OCI-LY3 (cell line): Measurements from ENCODE around the gene SRD5A1.

ENCODE experiments used
- CTCF ChIP-seq: fragments of 200-600, 300-600 bp; sonication (generic); IDR thresholded peaks from 2 replicates; pipeline ENCODE4 v1.5.1; 2014; ENCODE audit warnings: antibody characterized with exemption, low read length, low read depth
- EZH2phosphoT487 ChIP-seq: fragments of 200-600 bp; shearing (Covaris generic); IDR thresholded peaks from 2 replicates; pipeline ENCODE4 v1.6.1; 2018; ENCODE audit warnings: antibody characterized with exemption, mixed run types, low read depth

DNA sequence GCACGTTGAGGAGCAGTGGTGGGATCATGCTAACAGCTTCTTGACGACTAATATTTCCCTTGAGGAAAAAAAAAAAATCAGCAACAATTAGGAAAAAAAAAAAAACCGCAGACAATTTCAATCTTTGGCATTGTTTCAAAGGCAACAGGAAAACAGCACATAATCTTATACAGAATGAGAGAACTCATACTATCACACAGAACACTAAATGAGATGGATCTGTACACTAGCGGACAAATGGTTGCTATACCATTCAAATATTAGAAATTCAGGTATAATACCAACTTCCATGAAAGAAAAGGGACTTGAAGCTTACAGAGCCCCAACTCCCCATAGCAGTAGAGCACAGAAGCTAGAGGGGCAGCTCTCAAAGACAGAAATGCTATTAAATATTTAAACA lies 10.0 kb upstream of the SRD5A1 start:
- TF ChIP-seq CTCF = no peak
- no peak for TF ChIP-seq EZH2phosphoT487
